NCI-H1694 treated with DMSO at 0.1 percent for 48 hours (cell line): Measurements from ENCODE around the gene AQP6.
A peak's percentile ranks its signal among the peaks of the same experiment; 100 is the strongest.
"Not testable (repeated sequence)": the region's sequence is repeated elsewhere in the genome, so short reads cannot be mapped to it uniquely, and the experiment has no call there.

Experiments
- DNase-seq: peaks from one replicate; lab custom pipeline; 2025; lab: John Stamatoyannopoulos, UW

AQP6 gene

DNA sequence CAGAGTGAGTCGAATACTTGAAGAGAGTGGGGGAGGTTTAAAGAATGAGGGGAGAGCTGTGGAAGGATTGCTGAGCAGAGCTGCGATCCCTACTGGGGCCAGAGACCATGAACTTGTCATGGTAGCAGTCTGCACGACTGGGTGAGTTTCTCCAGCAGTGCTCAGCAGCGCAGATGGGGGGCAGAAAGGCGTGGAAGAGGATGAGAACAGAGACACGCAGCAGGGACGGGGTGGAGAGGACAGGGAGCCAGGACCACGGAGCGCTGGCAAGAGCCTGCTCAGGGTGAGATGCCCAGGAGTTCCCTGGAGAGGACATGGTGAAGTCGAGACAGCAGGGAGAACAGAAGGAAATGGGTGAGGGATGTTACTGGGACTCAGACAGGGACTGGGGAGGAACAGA lies 2.1 kb upstream of the AQP6 start:
- no peak for DNase-seq

DNA sequence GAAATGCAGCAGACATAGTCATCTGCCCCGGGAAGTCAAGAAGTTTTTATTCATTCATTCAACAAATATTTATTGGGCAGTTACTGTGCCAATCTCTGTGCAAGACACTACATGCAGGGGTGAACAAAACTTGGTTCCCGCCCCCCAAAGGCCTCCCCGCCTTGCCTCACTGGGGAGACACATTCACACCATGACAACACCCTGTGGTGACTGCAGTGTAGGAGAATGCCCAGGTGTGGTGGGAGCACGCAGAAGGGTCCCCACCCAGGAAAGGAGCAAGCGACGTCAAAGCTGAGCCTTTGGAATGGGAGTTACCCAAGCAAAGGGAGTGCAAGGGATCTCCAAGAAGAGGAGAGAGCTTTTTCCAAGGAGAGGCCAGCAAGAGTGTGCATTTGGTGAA lies 1.6 kb upstream of the AQP6 start:
- no peak for DNase-seq

DNA sequence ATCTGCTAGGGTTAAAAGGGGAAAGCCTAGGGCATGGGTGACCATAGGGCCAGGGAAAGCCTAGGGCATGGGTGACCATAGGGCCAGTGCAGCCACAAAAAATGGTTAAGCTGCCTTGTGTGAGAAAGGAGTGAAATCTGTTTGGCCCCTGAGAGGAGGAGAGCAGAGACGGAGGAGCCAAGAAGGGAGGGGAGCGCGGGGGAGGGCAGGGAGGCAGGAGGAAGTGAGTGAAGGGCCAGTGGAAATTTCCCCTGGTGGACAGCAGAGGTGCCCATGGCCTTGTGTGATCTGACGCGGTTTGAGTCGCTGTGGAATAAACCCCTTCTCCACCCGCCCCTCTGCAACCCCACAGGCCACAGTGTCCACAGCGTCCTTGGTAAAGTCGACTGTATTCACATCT lies 618 bp upstream of the AQP6 start:
- DNase-seq, result no peak

DNA sequence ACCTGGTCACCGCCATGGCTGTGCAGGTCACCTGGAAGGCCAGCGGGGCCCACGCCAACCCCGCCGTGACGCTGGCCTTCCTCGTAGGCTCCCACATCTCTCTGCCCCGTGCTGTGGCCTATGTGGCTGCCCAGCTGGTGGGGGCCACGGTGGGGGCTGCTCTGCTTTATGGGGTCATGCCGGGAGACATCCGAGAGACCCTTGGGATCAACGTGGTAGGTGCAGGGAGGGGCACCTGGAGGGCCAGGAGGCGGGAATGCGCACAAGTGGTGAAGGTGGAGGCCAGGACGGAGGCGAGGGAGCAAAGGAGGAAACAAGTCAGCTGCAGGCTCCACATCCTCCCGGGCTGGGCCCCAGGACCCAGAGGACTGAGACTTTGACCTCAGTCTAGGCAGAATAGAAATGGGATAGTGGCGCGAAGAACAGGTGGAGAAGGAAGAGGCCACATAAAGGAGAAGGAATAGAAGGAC lies 649 bp downstream of the AQP6 start:
- DNase-seq, result no peak

DNA sequence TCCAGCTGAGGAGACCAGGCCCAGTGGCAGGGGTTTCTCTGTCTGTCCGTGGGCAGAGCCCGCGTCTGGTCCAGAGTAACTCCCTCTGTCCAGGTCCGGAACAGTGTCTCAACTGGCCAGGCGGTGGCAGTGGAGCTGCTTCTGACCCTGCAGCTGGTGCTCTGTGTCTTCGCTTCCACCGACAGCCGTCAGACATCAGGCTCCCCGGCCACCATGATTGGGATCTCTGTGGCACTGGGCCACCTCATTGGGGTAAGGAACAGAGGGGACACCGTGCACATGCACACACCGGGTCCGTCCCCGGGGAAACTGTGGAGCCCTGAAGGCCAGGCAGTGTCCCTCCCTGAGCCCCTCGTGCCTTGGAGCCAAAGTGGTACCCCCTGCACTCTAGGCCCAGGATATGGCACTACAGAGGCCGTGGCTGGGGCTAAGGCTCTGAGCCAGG lies 1.5 kb downstream of the AQP6 start:
- DNase-seq, result no peak

DNA sequence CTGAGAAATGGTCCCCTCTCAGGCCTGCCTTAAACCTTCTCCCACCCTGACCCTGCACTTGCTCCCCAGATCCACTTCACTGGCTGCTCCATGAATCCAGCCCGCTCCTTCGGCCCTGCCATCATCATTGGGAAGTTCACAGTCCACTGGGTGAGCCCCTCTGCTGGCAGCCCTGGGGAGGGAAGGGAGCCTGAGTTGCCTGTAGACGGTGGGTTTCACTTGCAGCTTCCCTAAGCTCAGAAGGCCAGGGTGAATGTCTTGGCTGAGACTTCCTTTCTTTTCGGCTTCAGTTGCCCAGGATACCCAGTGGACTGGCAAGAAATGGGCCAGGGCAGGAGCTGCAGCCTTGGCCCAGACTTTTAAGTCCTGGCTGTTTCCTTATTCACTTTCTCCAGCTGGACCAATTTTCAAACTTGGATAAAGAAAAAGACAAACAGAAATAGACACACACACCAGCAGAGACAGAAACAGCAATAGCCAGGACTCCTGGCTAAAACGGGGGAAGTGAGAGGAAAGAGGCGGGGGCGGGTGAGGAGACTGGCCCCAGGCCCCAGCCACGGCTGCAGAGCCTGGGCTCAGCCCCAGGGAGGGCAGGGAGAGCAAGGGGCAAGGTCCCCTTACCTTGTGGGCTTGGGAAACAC lies 2.0 kb downstream of the AQP6 start:
- no peak for DNase-seq

DNA sequence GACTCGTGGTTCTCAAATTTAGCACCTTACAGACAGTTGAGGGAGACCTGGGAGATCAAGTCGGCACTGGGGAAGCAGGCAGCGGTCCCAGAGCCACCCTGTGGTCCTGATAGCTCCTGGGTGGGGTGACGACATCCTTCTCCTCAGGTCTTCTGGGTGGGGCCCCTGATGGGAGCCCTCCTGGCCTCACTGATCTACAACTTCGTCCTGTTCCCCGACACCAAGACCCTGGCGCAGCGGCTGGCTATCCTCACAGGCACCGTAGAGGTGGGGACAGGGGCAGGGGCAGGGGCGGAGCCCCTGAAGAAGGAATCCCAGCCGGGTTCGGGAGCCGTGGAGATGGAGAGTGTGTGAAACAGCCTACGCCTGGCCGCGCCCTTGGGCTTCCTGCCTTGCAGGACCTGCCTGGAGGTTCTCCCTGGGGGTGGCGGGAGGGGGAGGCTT lies 2.6 kb downstream of the AQP6 start:
- DNase-seq, result no peak

DNA sequence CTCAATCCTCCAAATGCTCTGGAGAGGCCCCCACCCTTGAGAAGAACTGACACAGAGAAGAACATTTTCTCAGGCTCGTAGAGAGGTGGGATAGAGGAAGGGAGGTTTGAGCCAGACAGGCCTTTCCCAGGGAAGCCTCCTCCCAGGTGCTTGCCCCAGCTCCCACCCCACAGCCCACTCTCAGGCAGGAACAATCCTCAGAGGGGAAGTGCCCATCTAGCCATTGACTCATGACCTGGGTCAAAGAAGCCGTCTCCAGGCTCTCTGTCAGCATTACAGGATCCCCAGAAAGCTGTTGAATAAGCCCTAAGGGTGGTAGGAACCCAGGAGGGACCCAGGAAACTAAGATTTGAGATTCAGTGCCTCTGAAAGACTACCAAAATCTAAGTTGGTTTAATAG lies 3.8 kb downstream of the AQP6 start:
- DNase-seq, result no peak

DNA sequence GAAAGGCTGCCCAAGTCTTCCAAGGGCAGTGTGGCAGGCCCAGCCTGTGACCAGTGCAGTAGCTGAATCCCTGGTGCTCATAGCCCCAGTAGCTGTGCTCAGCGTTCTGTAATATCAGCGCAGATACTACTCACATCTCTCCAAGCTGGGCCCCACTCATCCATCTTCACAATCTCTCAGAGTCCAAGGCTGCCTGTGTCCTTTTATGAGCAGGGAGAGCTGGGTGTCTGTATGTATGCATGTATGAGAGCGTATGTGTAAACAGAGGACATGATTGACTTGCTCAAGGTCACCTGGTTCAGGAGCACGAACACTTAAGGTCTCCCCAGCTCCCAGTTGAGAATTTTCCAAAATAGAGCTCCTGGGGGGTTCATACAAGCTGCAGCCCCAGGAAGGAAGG lies 5.4 kb downstream of the AQP6 start:
- DNase-seq, result no peak

DNA sequence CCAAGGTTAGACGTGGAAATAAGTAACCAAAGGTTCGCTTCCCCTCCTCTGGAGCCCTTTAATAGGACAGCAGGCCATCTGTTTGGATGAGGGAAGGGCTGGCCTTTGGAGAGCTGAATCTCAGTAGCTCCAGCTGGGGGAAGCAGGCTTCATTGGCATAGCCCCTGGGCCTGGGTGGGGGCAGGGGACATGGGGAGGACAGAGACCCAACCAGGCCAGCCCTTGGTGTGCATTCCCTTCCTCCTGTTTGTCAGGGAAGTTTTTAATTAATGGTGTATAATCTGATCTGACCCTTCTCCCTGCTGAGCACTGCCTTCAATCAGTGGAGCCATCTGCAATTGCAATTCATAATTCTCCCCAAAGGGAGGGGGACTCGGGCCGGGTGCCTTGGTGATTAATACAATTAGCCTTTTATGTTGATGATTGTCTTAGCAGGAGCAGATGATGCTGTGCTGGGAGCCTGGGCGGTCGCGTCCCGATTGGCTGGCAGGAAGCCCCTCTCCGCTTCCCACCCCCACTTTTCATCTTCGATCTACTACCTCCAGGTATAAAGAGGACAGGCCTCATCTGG lies 6.4 kb downstream of the AQP6 start:
- peak; percentile 23 for DNase-seq

DNA sequence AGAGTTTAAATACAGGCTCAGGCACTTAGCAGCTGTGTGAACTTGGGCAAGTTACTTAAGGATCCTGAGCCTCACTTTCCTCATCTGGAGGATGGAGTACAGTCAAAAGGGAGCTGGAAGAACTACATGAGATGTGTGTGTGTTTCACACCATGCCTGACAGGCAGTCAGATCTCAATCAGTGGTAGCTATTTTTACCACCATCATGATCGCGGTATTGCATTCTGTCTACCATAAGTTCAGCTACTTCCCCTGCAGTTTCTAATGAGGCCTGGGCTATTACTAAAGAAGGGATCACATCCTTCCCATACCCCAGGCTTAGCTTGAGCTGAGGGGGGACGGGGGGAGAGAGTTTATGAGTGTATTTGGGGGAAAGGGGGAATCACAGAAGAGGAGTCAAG lies 7.0 kb downstream of the AQP6 start:
- DNase-seq, result no peak

DNA sequence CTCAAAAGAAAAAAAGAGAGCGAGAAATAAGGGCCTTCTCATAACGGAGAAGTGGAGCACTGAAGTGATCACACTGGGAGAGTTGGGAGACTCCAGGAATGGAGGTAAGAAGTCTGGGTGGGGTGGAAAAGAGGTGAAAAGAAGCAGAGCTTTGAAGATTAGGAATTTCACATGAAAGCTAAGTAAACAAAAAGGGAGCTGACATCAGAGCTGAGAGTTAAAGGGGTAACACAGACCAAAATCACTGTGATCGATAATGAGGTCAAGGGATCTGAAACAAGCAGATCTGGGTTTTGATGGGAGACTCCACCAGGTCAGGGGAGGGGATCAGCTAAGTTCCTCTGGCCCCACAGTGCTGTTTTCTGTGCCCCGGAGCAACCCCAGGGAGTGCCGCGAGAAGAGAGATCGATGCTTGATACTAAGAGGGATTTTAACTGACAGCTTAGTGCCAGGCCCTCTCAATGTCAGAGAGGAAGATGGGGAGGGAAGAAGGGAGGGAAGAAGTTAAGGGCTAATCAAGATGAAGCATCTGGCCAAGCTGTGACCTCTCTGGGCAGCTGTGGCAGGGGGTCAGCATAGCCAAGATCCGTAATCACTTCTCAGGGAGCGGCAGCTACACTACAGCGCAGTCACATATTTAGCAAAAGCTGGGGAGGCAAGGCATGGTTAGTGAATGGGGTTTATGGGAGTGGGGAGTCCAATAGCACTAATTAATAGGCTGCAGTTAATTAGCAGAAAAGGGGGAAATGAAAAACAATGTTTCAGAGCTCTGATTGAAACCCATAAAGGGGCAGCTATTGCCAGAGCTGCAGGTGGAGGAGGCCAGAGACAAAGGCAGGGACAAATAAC lies 8.0 kb downstream of the AQP6 start:
- no peak for DNase-seq

DNA sequence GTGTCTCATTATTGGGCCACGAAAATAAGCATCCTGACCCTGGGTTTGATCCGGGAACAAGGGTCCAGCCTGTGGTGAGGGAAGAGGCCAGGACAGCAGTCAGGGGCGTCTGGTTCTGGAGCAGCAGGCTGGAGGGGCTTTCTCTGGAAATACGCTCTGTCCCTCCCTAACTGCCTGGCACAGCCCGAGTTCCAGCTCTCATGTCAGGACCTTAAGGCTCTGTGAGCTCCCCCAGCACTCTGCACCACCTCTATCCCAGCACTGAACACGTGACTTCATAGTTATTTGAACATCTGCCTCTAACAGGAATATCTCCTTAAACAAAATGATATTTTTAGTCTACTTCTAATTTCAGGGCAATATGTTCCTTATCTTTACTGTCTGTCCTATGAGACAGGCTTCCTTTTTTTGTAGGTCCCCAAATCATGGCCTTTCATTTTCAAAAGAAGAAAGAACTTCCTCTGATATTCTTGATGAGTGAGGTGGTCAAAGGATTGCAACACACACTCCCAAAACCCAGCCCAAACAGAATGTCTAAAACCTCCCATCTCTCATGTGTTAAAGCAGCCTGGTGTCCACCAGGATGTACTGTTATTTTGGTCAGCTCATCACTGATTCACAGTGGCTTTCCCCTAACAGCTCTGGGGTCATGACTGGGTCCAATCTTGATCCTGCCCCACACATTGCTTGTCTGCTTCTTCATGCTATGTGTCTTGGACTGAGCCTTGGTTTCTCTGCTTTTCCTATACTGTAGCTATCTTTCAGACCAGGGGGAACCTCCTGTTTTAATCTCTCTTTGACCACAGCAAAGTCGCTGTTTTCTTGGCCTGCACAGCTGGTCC lies 9.7 kb downstream of the AQP6 start:
- peak; percentile 10 for DNase-seq

DNA sequence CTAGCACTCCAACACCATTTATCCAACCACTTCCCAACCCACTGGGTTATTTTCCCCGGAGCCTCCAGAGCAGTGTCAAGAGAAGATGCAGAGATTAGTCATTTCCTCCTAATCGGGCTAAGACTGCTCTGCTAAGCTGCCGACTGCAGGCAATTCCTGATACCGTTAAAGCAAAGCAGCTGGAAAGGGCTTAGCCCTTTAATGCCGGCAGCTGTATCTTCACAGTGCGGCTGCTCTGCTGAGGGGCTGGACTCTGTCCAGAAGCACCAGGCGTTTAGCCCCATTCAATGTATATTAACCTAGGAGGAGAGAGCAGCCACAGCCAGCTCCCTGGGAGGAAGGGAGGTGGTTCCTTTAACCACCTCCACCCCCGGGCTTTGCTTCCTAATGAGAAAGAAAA lies 11.1 kb downstream of the AQP6 start:
- peak; percentile 55 for DNase-seq

DNA sequence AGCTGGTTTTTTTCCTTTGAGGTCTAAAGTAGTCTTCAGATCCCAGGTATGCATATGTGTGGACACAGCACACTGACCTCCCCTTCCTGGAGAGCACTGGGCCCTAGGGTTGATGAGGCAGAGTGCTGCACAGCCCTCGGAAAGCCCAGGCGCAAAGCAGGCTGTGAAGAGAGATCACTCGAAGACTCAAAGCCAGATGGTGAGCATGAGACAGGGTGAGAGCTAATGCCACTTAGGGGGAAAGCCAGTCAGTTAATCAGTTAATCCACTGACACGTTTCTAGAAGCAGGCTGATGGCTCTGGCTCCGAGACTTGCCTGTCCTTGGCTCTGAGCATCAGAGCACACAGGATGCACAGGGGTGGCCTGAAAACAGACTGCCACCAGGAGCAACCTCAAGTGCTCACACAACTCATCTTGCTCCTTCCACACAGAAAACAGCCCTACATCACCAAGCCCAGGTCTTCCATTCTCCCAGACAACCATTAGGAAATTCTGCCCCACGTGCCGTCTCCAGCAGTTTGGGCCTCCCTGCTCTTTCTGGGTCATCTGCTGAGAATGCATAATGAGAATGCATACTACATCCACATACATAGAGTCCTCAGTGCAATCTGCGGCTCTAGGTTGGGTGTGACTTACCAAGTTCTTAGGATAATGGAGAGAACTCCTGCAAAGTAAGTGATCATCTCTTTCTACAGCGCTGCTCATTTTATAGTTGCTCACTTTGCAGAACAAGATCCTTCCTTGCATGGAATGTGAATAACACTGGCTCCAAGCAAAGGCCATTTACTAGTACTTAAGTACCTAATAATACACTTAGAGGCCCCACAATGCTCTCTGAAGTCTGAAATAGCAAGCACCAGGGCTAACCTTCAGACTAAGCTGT lies 12.0 kb downstream of the AQP6 start:
- DNase-seq, result peak; percentile 50

DNA sequence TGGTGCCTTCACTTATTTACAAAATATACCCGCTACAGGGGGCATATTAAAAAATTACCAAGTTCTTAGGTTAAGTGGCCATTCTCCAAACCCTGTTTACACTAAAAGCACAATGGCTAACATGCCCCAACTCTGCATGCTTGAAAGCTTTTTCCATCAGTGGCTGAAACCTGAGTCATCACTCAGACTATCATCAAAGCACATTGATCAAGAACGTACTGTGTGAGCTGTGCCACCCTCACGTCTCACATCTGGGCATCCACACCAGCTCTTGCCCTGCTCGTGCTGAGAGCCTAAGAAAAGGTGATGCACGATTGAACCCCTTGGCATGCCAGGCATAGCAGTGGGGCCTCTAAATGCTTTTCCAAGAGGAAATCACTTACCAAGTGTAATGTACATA lies 13.2 kb downstream of the AQP6 start:
- DNase-seq, result no peak

DNA sequence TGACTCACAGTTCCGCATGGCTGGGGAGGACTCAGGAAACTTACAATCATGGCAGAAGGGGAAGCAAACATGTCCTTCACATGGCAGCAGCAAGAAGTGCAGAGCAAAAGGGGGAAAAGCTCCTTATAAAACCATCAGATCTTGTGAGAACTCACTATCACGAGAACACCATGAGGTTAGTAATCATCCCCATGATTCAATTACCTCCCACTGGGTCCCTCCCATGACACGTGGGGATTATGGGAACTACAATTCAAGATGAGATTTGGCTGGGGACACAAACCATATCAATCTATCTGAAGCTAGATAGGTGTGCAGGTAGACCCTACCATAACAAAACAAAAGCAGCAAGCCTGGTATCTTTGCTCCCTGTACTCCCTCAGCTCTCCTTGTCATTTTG lies 13.7 kb downstream of the AQP6 start:
- not testable (repeated sequence) for DNase-seq

DNA sequence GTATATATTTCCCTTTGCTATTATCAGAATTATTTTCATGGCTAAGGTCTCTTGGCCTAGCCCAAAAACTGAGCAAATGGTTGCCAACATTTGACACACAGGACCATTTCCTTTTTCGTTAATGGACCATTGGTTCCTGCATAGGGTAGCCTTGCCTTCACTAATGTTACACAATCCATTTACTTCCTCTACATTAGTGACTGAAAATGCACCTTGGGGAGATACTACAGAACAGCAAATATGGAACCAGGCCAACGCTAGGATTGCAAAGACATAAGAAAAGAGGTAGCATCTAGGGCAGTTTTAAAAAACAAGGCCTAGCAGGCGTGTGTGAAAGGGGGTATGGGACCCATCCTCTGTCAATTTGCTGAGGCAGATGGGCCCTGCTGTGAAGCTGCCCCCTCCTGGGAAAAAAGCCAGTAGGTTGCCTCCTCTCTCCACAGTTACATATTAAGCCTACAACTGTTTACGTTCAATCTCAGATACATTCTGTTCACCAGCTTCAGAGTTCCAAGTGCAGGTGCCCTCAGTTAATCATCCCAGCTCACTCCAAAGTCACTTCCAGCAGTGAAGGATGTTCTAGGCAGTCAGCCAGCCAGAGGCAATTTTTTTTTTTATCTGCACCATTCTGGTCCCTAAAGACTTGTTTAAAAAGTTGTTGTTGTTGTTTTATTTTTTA lies 15.0 kb downstream of the AQP6 start:
- peak; percentile 96 for DNase-seq

DNA sequence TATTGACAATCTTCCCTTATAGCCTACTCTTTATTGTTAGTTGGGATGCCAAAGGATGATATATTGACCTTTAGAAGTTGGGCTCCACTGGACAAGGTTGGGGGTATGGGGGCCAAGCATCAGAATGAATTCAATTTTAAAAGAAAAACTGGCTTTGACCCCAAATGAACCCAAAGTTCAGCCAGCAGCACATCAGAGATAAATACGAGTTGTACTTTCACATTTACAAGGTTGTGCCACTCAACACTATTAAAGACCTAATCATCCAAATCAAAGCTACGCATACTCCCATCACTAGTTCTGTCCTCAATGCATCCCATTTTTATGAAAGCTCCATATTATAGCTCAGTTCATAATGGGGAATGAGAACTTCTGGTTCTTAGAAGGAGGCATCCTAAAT lies 16.7 kb downstream of the AQP6 start:
- DNase-seq, result not testable (repeated sequence)

DNA sequence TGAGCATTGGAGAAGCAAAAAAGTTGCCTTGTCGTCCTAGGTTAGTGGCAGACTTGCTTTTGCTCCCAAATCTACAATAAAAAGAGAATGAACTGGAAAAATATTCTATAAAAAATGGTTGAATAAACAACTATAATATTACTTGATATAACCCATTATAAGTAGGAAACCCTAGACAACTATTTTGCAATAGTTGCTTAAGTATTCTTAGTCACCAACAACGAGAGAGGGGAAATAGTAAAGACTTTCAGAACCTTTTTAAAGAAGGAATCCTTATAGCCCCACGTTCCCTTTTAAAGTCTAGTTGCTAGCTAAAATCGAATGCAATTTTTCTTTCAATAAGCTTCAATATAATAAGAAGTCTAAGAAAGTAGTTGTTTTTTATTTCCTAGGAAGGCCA lies 17.5 kb downstream of the AQP6 start:
- no peak for DNase-seq

DNA sequence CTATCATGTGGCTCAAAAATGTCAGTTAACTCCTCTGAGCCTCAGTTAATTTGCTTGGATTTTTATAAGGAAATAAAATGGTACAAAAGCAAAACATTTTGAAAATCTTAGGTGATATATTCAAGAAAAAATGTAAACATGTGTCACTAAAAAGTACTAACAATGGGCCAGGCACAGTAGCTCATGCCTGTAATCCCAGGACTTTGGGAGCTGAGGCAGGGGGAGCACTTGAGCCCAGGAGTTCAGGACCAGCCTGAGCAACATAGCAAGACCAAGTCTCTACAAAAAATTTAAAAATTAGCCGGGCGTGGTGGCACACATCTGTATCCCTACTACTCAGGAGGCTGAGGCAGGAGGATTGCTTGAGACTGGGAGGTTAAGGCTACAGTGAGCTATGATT lies 25.7 kb downstream of the AQP6 start:
- DNase-seq, result no peak
